CD4-positive, CD25-positive, alpha-beta regulatory T cell (primary cell): ENCODE measurements around the gene PARN. TPM values are rescaled to one million over a fixed set of nuclear protein-coding genes. Genes with fewer than 3 reads are reported as not detected.

ENCODE experiments used
- ATAC-seq, 2 donors: fragments of 150-1000 bp; cut with Tn5 transposase; one replicate each; pipeline ENCODE4 v1.10.0; 2021; ENCODE audit warnings: low read depth in 2 of 2, moderate number of reproducible peaks in 2 of 2, moderate library complexity in 1 of 2
- DNase-seq, 3 donors: peaks; one replicate each; pipeline versions ENCODE4 v3.0.0 to v3.0.0-alpha.2; 2012 to 2022; ENCODE audit warnings: mixed read lengths in 1 of 3
- H3K27ac ChIP-seq: one replicate; pipeline ENCODE4 v1.7.0; 2013; ENCODE audit warnings: mild to moderate bottlenecking, low read length; ENCODE audit not compliant: insufficient read depth, poor library complexity, severe bottlenecking
- H3K27me3 ChIP-seq: one replicate; pipeline ENCODE4 v1.7.0; 2013; ENCODE audit warnings: low read length; ENCODE audit not compliant: control insufficient read depth, insufficient read depth
- H3K36me3 ChIP-seq: one replicate; pipeline ENCODE4 v1.7.0; 2013; ENCODE audit warnings: mild to moderate bottlenecking, low read length, moderate library complexity; ENCODE audit not compliant: control insufficient read depth, insufficient read depth
- H3K4me1 ChIP-seq: 2 replicates; pipeline ENCODE4 v1.7.0; 2013; ENCODE audit warnings: mild to moderate bottlenecking, low read length; ENCODE audit not compliant: insufficient read depth, control insufficient read depth, poor library complexity, severe bottlenecking
- H3K4me3 ChIP-seq: one replicate; pipeline ENCODE4 v1.7.0; 2013; ENCODE audit warnings: low read depth, mild to moderate bottlenecking, low read length, moderate library complexity
- H3K9me3 ChIP-seq, 2 experiments: 1 replicate in 1 of 2; 2 replicates in 1 of 2; pipeline ENCODE4 v1.7.0; 2013; ENCODE audit warnings: low read length in 2 of 2, mild to moderate bottlenecking in 1 of 2, moderate library complexity in 1 of 2; ENCODE audit not compliant: control insufficient read depth in 2 of 2
- H3K27ac Mint-ChIP-seq, 3 donors: one replicate each; pipeline ENCODE4 v1.8.0; 2020 to 2022; ENCODE audit warnings: mild to moderate bottlenecking in 3 of 3, mixed read lengths in 3 of 3, moderate library complexity in 2 of 3
- H3K27me3 Mint-ChIP-seq: one replicate; pipeline ENCODE4 v1.8.0; 2022; ENCODE audit warnings: mild to moderate bottlenecking, mixed read lengths
- H3K36me3 Mint-ChIP-seq: one replicate; pipeline ENCODE4 v1.8.0; 2020; ENCODE audit warnings: mixed read lengths
- H3K4me1 Mint-ChIP-seq, 4 donors: one replicate each; pipeline ENCODE4 v1.8.0; 2020 to 2022; ENCODE audit warnings: mixed read lengths in 4 of 4, mild to moderate bottlenecking in 1 of 4
- H3K4me3 Mint-ChIP-seq, 4 donors: one replicate each; pipeline ENCODE4 v1.8.0; 2020 to 2022; ENCODE audit warnings: mild to moderate bottlenecking in 4 of 4, mixed read lengths in 4 of 4, moderate library complexity in 3 of 4
- H3K9me3 Mint-ChIP-seq, 7 donors: one replicate each; pipeline ENCODE4 v1.8.0; 2020 to 2022; ENCODE audit warnings: mixed read lengths in 7 of 7, mild to moderate bottlenecking in 3 of 7, moderate library complexity in 2 of 7
- polyA plus RNA-seq, 4 donors: library from polyadenylated mRNA; unstranded; fragments of 300-500 nt; fragmentation: Illumina TruSeq; gene quantifications; one replicate each; pipeline ENCODE4 v1.2.3, GENCODE V29; 2021
- total RNA-seq: library from RNA; stranded (reverse); gene quantifications from one replicate; pipeline ENCODE4 v1.2.3, GENCODE V29; 2022

Gene PARN
- total and polyA plus RNA-seq, 5 donors from 2014 or later, result 36.2 to 50.9 (median 46.6) TPM

GRCh38 chr16:14538604-14539003 is 91.5 kb downstream of the PARN start:
- Mint-ChIP-seq H3K4me1 (peaks cover 0 to 17% (median 9%) of the 10 kb centered on the region in 4 donors), H3K27ac (no peak overlapping the region), H3K36me3 (peaks cover 29% of the 10 kb centered on the region), H3K9me3 (peaks cover 0 to 6% (median 0%) of the 10 kb centered on the region in 7 donors), H3K4me3 (no peak overlapping the region), H3K27me3 (no peaks in the 10 kb centered on the region)
- H3K36me3 ChIP-seq, result peaks cover 10% of the 10 kb centered on the region
- H3K27me3 ChIP-seq, result no peaks in the 10 kb centered on the region
- no peaks in the 10 kb centered on the region for H3K4me1 ChIP-seq
- ATAC-seq, result no peak
- H3K9me3 ChIP-seq, result no peaks in the 10 kb centered on the region
- no peak overlapping the region for H3K27ac ChIP-seq
- no peak overlapping the region for H3K4me3 ChIP-seq
- no peak for DNase-seq

DNA sequence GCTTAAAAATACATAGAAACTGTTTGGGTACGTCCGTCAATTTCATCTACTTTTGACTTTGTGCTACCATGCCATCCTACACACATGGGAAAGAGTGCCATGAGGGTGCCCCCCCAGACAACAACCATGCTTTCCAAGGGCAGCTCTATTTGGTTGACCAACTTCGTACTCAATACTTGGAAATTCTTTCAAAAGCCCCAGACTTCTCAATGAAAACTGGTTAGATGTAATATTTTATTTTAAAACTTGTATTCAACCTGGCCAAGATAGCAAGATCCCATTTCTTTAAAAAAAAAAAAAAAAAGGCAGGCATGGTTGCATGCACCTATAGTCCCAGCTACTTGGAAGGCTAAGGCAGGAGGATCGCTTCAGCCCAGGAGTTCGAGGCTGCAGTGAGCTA is 98.4 kb downstream of the PARN start:
- no peak for ATAC-seq
- H3K4me1 ChIP-seq, result no peaks in the 10 kb centered on the region
- H3K27ac Mint-ChIP-seq, result no peak overlapping the region

GRCh38 chr16:14531101-14531500 is 99.0 kb downstream of the PARN start:
- ATAC-seq (no peak), DNase-seq (no peak)
- Histone ChIP-seq H3K9me3 (no peaks in the 10 kb centered on the region), H3K36me3 (peaks cover 3% of the 10 kb centered on the region), H3K27ac (no peak overlapping the region), H3K27me3 (no peaks in the 10 kb centered on the region), H3K4me1 (no peaks in the 10 kb centered on the region), H3K4me3 (no peak overlapping the region)
- Mint-ChIP-seq H3K9me3 (no peaks in the 10 kb centered on the region), H3K27ac (peak overlapping the region in 2 of 3 donors; percentile 15 to 75), H3K4me1 (peaks cover 3 to 16% (median 8%) of the 10 kb centered on the region in 4 donors), H3K4me3 (no peak overlapping the region), H3K36me3 (peaks cover 22% of the 10 kb centered on the region), H3K27me3 (no peaks in the 10 kb centered on the region)

More for the DNA sequence above, 98.4 kb downstream of the PARN start:
- no peaks in the 10 kb centered on the region for H3K9me3 Mint-ChIP-seq
- peaks cover 22% of the 10 kb centered on the region for H3K36me3 Mint-ChIP-seq
- H3K36me3 ChIP-seq, result peaks cover 3% of the 10 kb centered on the region
- H3K4me3 ChIP-seq, result no peak overlapping the region
- no peaks in the 10 kb centered on the region for H3K9me3 ChIP-seq
- H3K4me1 Mint-ChIP-seq, result peaks cover 3 to 16% (median 8%) of the 10 kb centered on the region in 4 donors
- H3K27me3 Mint-ChIP-seq, result no peaks in the 10 kb centered on the region
- no peaks in the 10 kb centered on the region for H3K27me3 ChIP-seq
- no peak overlapping the region for H3K4me3 Mint-ChIP-seq
- DNase-seq, result no peak
- H3K27ac ChIP-seq, result no peak overlapping the region

DNA sequence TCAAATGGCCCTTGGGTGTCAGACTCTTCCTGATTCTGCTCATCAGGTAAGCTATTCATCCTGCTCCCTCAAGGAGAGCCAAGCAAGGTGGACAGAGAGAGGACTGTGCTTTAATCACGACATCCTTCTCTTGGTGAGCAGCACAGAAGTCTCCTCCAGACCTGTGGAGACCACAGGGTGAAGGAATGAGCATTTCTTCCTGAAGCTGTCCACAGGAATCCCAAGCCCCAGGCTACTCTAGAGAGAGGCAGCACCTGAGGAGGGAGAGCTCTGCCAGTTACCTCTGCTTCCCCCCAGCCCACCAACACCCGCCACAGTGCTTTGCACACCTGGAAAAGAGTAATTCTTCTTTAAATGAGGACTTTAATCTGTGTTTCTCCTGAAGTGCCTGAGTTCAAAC is 100.0 kb downstream of the PARN start:
- Histone ChIP-seq H3K4me1 (no peaks in the 10 kb centered on the region), H3K36me3 (peaks cover 3% of the 10 kb centered on the region), H3K27ac (no peak overlapping the region), H3K4me3 (no peak overlapping the region), H3K9me3 (no peaks in the 10 kb centered on the region), H3K27me3 (no peaks in the 10 kb centered on the region)
- Mint-ChIP-seq H3K36me3 (peaks cover 28% of the 10 kb centered on the region), H3K27me3 (no peaks in the 10 kb centered on the region), H3K4me1 (peaks cover 3 to 16% (median 8%) of the 10 kb centered on the region in 4 donors), H3K27ac (no peak overlapping the region), H3K9me3 (no peaks in the 10 kb centered on the region), H3K4me3 (no peak overlapping the region)
- DNase-seq (no peak), ATAC-seq (no peak)

DNA sequence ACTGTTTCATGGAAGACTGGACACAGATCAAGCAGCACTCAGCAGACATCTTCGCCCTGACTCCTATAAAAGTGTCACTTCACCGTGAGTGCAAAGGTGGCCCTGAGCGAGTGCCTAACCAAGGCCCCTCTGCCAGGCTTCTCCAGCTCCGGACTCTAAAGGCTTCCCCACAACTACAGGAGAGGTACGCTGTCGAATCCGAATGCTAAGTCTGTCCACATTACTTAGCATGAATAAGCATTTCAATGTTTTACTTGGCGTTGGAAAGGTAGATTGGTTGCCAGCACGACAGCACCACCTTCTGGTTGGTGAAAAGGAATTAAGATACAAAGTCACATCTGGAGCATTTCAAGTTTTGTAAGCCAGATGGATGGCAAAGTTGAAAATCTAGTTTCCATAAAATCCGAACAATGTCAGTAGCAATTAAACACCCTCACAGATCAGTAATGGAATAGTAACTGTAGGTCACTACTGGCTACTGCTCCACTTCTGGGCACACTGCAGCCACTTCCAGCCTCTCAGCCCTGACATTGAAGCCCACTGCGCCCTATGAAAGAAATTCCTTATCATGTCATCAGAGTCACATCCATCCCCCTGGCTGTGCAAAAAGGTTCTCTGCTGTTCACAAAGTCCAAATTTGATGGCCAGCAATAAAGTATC is 100.9 kb downstream of the PARN start:
- Mint-ChIP-seq H3K4me1 (peaks cover 3 to 16% (median 10%) of the 10 kb centered on the region in 4 donors), H3K36me3 (peaks cover 28% of the 10 kb centered on the region), H3K9me3 (no peaks in the 10 kb centered on the region), H3K27ac (no peak overlapping the region), H3K27me3 (no peaks in the 10 kb centered on the region), H3K4me3 (no peak overlapping the region)
- peak in 1 of 2 donors; percentile 46 for ATAC-seq
- DNase-seq, result peak; percentile 18 to 76 (median 52)
- H3K27ac ChIP-seq, result no peak overlapping the region
- H3K9me3 ChIP-seq, result no peaks in the 10 kb centered on the region
- H3K4me3 ChIP-seq, result no peak overlapping the region
- H3K4me1 ChIP-seq, result no peaks in the 10 kb centered on the region
- H3K36me3 ChIP-seq, result peaks cover 3% of the 10 kb centered on the region
- H3K27me3 ChIP-seq, result no peaks in the 10 kb centered on the region

GRCh38 chr16:14528306-14528705 is 101.8 kb downstream of the PARN start:
- Histone ChIP-seq H3K4me3 (no peak overlapping the region), H3K27ac (no peak overlapping the region), H3K27me3 (no peaks in the 10 kb centered on the region), H3K9me3 (no peaks in the 10 kb centered on the region), H3K36me3 (peaks cover 3% of the 10 kb centered on the region), H3K4me1 (no peaks in the 10 kb centered on the region)
- ATAC-seq (no peak), DNase-seq (no peak)
- no peak overlapping the region for H3K4me3 Mint-ChIP-seq
- H3K36me3 Mint-ChIP-seq, result peaks cover 22% of the 10 kb centered on the region
- no peaks in the 10 kb centered on the region for H3K27me3 Mint-ChIP-seq
- H3K9me3 Mint-ChIP-seq, result no peaks in the 10 kb centered on the region
- no peak overlapping the region for H3K27ac Mint-ChIP-seq
- H3K4me1 Mint-ChIP-seq, result peaks cover 3 to 16% (median 11%) of the 10 kb centered on the region in 4 donors

DNA sequence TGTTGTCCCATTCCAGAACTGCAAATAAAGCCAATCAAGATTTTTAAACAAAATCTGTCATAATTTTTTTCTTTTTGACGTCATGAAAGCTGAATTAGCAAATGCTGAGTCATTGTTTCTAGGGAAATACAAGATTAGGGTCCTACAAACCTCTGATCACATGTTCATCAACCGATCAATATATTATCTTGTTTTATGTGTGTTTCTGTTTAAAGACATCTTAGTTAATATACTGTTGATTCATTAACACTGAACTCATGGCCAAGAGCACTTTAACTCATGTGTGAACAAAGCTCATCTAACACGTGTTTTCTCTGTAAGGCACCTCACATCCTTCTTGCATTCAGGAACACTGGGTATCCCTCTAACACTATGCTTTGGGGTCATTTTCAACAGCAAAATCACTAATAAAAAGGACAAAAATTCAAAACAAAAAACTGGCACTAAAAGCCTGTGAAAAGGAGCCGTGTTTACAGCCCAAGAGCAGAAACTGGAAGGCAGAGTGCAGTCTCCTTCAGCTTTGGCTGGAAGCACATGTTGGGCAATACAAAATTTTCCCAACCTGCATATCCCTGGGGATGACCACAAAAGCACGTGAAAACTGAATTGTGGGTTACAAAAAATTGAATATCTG is 102.5 kb downstream of the PARN start:
- no peaks in the 10 kb centered on the region for H3K27me3 ChIP-seq
- H3K9me3 ChIP-seq, result no peaks in the 10 kb centered on the region
- Mint-ChIP-seq H3K27me3 (no peaks in the 10 kb centered on the region), H3K36me3 (peaks cover 20% of the 10 kb centered on the region), H3K9me3 (no peaks in the 10 kb centered on the region), H3K4me3 (no peak overlapping the region), H3K4me1 (peaks cover 9 to 16% (median 14%) of the 10 kb centered on the region in 4 donors), H3K27ac (peak overlapping the region in 1 of 3 donors; percentile 36)
- ATAC-seq (no peak), DNase-seq (no peak)
- H3K36me3 ChIP-seq, result peaks cover 3% of the 10 kb centered on the region
- H3K4me1 ChIP-seq, result no peaks in the 10 kb centered on the region
- no peak overlapping the region for H3K27ac ChIP-seq
- no peak overlapping the region for H3K4me3 ChIP-seq

DNA sequence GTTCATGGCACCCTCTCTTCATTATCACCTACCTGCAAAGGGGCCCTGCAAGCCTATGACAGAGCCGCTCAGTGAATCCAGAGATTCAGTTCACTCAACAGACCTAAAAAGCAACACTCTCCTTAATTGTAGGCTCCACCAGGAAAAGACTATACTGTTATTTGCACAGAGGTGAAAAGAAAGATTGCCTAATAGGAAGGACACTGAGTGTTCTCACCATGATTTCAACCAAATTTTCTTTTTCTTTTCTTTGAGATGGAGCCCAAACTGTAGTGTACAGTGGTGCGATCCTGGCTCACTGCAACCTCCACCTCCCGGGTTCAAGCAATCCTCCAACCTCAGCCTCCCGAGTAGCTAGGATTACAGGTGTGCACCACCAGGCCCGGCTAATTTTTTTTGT is 104.5 kb downstream of the PARN start:
- Mint-ChIP-seq H3K9me3 (no peaks in the 10 kb centered on the region), H3K27ac (no peak overlapping the region), H3K27me3 (no peaks in the 10 kb centered on the region), H3K4me1 (peaks cover 15 to 28% (median 21%) of the 10 kb centered on the region in 4 donors), H3K4me3 (no peak overlapping the region), H3K36me3 (peaks cover 13% of the 10 kb centered on the region)
- DNase-seq (no peak), ATAC-seq (no peak)
- H3K4me1 ChIP-seq, result no peaks in the 10 kb centered on the region
- no peak overlapping the region for H3K27ac ChIP-seq
- no peaks in the 10 kb centered on the region for H3K9me3 ChIP-seq
- H3K27me3 ChIP-seq, result no peaks in the 10 kb centered on the region
- H3K36me3 ChIP-seq, result no peaks in the 10 kb centered on the region
- H3K4me3 ChIP-seq, result no peak overlapping the region
